Measurements from ENCODE around the gene CD3G.

DNA sequence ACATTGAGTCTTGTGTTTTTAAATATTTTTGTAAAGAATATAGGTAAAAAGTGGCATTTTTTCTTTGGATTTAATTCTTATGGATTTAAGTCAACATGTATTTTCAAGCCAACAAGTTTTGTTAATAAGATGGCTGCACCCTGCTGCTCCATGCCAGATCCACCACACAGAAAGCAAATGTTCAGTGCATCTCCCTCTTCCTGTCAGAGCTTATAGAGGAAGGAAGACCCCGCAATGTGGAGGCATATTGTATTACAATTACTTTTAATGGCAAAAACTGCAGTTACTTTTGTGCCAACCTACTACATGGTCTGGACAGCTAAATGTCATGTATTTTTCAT, 39.9 kb upstream of the CD3G start:
- TF ChIP-seq, protein P1, sequence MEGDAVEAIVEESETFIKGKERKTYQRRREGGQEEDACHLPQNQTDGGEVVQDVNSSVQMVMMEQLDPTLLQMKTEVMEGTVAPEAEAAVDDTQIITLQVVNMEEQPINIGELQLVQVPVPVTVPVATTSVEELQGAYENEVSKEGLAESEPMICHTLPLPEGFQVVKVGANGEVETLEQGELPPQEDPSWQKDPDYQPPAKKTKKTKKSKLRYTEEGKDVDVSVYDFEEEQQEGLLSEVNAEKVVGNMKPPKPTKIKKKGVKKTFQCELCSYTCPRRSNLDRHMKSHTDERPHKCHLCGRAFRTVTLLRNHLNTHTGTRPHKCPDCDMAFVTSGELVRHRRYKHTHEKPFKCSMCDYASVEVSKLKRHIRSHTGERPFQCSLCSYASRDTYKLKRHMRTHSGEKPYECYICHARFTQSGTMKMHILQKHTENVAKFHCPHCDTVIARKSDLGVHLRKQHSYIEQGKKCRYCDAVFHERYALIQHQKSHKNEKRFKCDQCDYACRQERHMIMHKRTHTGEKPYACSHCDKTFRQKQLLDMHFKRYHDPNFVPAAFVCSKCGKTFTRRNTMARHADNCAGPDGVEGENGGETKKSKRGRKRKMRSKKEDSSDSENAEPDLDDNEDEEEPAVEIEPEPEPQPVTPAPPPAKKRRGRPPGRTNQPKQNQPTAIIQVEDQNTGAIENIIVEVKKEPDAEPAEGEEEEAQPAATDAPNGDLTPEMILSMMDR (IDR thresholded peaks at IDR 0.05), result no peak
- TF ChIP-seq POLR2A (IDR thresholded peaks at IDR 0.05), result no peak
